Epithelial cell of proximal tubule (primary cell): ENCODE results near the gene CXCL12. TPM values are rescaled to one million over a fixed set of nuclear protein-coding genes. Genes with fewer than 3 reads are reported as not detected.

Experiments
- DNase-seq: peaks from one replicate; pipeline ENCODE4 v3.0.0-alpha.2; 2011; ENCODE audit warnings: low read depth
- H3K4me3 ChIP-seq: 2 replicates; pipeline ENCODE4 v1.5.1; 2011; ENCODE audit warnings: low read depth, mild to moderate bottlenecking, low read length
- CTCF ChIP-seq: conservative IDR thresholded peaks from 2 replicates; pipeline ENCODE4 v1.5.1; 2012; ENCODE audit warnings: low read depth, mild to moderate bottlenecking, low read length
- total RNA-seq: library from RNA; depleted of rRNA; stranded (reverse); fragments of >200 nt; gene quantifications from 2 replicates; pipeline ENCODE4 v1.2.3, GENCODE V29; 2015

CXCL12 gene
- total RNA-seq, 1 donor from 2014 or later, result 0.46 TPM

- no peak for DNase-seq
- no peak for TF ChIP-seq CTCF
- H3K4me3 ChIP-seq, result no peak overlapping the region
Observed at GRCh38 chr10:44340557-44340956, 44.3 kb downstream of the CXCL12 start.

DNA sequence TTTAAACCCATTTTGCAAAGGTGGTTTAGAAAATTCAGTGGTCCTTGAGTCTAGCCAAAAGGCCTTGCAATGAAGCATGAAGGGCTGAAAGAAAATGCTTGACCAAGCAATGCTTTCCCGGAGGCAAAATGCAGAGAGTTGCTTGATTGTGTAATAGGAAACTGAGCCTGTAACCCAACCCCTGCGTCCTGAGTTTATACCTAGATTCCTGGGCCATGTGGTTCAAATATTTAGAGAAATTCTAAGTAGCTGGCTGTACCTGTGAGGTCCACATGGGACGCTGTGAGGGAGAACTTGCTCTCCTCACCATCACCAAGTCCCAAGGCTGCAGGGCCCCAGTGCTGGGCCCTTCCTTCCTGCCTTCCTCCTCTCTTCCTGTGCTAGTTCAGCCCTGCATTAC lies 45.7 kb downstream of the CXCL12 start:
- TF ChIP-seq CTCF, result peak; percentile 34
- peak; percentile 54 for DNase-seq
- H3K4me3 ChIP-seq, result no peak overlapping the region

- DNase-seq, result no peak
- TF ChIP-seq CTCF, result no peak
- H3K4me3 ChIP-seq, result no peak overlapping the region
Observed at GRCh38 chr10:44337081-44337480, 47.8 kb downstream of the CXCL12 start.

GRCh38 chr10:44335330-44336021 lies 49.4 kb downstream of the CXCL12 start:
- no peak overlapping the region for H3K4me3 ChIP-seq
- DNase-seq, result no peak
- no peak for TF ChIP-seq CTCF

- TF ChIP-seq CTCF, result no peak
- DNase-seq, result no peak
- no peak overlapping the region for H3K4me3 ChIP-seq
Observed at GRCh38 chr10:44334621-44335184, 50.2 kb downstream of the CXCL12 start.

GRCh38 chr10:44334091-44334490 lies 50.8 kb downstream of the CXCL12 start:
- DNase-seq, result no peak
- no peak overlapping the region for H3K4me3 ChIP-seq
- TF ChIP-seq CTCF, result no peak

- no peak for TF ChIP-seq CTCF
- no peak for DNase-seq
- no peak overlapping the region for H3K4me3 ChIP-seq
Observed at GRCh38 chr10:44333511-44333910, 51.4 kb downstream of the CXCL12 start.
